Measurements from ENCODE around the gene NEK6. TPM values are rescaled to one million over a fixed set of nuclear protein-coding genes. Genes with fewer than 3 reads are reported as not detected.

NEK6 gene
- total RNA-seq, 1 experiment from 2014 or later, result 66.6 TPM

- DNase-seq, result no peak
- Histone ChIP-seq H3K9me3 (no peaks in the 10 kb centered on the region), H3K36me3 (ENCODE audit: control insufficient read depth, insufficient read depth, low read length) (0 out of 2 replicates have a peak, but pooled peaks cover 1% of the 10 kb centered on the region), H3K4me1 (peaks cover 25% of the 10 kb centered on the region), H3K4me3 (ENCODE audit: low read depth, low read length) (peak overlapping the region; percentile 83), H3K27me3 (replicated peaks; ENCODE audit: control insufficient read depth, insufficient read depth, low read length) (no peaks in the 10 kb centered on the region)
- peaks cover 25% of the 10 kb centered on the region for H3K36me3 Mint-ChIP-seq (ENCODE audit: insufficient read depth, unreplicated experiment)
- BruUV-seq (replicated peaks), result no TSS peak
- peaks cover 28% of the 10 kb centered on the region for H3K4me1 Mint-ChIP-seq (ENCODE audit: low read depth, unreplicated experiment)
- H3K9me3 Mint-ChIP-seq (ENCODE audit: unreplicated experiment), result no peaks in the 10 kb centered on the region
- no peak for TF ChIP-seq CTCF (IDR thresholded peaks at IDR 0.05; ENCODE audit: insufficient read depth in 1 of 2, low read depth in 1 of 2, low read length in 1 of 2, severe bottlenecking in 1 of 2, unreplicated experiment in 1 of 2)
- CTCF ChIA-PET, result no interaction called here
- peak overlapping the region; percentile 83 for H3K27ac Mint-ChIP-seq (ENCODE audit: unreplicated experiment)
- no peaks in the 10 kb centered on the region for H3K27me3 Mint-ChIP-seq (ENCODE audit: insufficient read depth, unreplicated experiment)
- H3K4me3 Mint-ChIP-seq (ENCODE audit: unreplicated experiment), result peak overlapping the region; percentile 98
- intact Hi-C loops (cut with micrococcal nuclease; ENCODE audit: unreplicated experiment), result loop anchor here (10.0 kb wide), 1 partner anchor 132 kb away; no protein-coding TSS in a partner anchor
- POLR2A ChIA-PET, result interaction anchor here (0.6 kb wide), 1 partner anchor 45 kb away, joined by 3 read pairs; no protein-coding TSS in a partner anchor
These were observed 492 bp upstream of the NEK6 start for GRCh38 chr9:124257070-124257843.

- peaks cover 25% of the 10 kb centered on the region for H3K36me3 Mint-ChIP-seq (ENCODE audit: insufficient read depth, unreplicated experiment)
- peak overlapping the region; percentile 98 for H3K4me3 Mint-ChIP-seq (ENCODE audit: unreplicated experiment)
- DNase-seq, result peak; percentile 48 to 51
- Histone ChIP-seq H3K9me3 (no peaks in the 10 kb centered on the region), H3K27me3 (replicated peaks; ENCODE audit: control insufficient read depth, insufficient read depth, low read length) (no peaks in the 10 kb centered on the region), H3K4me1 (peaks cover 39% of the 10 kb centered on the region), H3K4me3 (ENCODE audit: low read depth, low read length) (peak overlapping the region; percentile 83), H3K36me3 (ENCODE audit: control insufficient read depth, insufficient read depth, low read length) (peaks cover 1% of the 10 kb centered on the region; the same call in 1 of the 2 replicates)
- TSS peak; percentile 98 for BruUV-seq (replicated peaks)
- no peaks in the 10 kb centered on the region for H3K9me3 Mint-ChIP-seq (ENCODE audit: unreplicated experiment)
- H3K4me1 Mint-ChIP-seq (ENCODE audit: low read depth, unreplicated experiment), result peaks cover 31% of the 10 kb centered on the region
- no peaks in the 10 kb centered on the region for H3K27me3 Mint-ChIP-seq (ENCODE audit: insufficient read depth, unreplicated experiment)
- intact Hi-C loops (cut with micrococcal nuclease; ENCODE audit: unreplicated experiment), result loop anchor here (1.0 to 10.0 kb wide), 2 partner anchors 35 to 134 kb away; no protein-coding TSS in a partner anchor
- H3K27ac Mint-ChIP-seq (ENCODE audit: unreplicated experiment), result peak overlapping the region; percentile 96
- ChIA-PET POLR2A (interaction anchor here (1.2 kb wide), 1 partner anchor 36 kb away, joined by 3 read pairs; no protein-coding TSS in a partner anchor), CTCF (interaction anchor here (1.2 kb wide), 1 partner anchor 132 kb away, joined by 3 read pairs; no protein-coding TSS in a partner anchor)
- TF ChIP-seq CTCF (IDR thresholded peaks at IDR 0.05; ENCODE audit: insufficient read depth in 1 of 2, low read depth in 1 of 2, low read length in 1 of 2, severe bottlenecking in 1 of 2, unreplicated experiment in 1 of 2), result no peak
These were observed 933 bp downstream of the NEK6 start for GRCh38 chr9:124258607-124259157.

GRCh38 chr9:124259158-124259808 lies 1.5 kb downstream of the NEK6 start:
- intact Hi-C loops (cut with micrococcal nuclease; ENCODE audit: unreplicated experiment), result loop anchor here (1.0 to 10.0 kb wide), 2 partner anchors 36 to 134 kb away; no protein-coding TSS in a partner anchor
- Mint-ChIP-seq H3K4me3 (ENCODE audit: unreplicated experiment) (peak overlapping the region; percentile 98), H3K4me1 (ENCODE audit: low read depth, unreplicated experiment) (peaks cover 31% of the 10 kb centered on the region), H3K27ac (ENCODE audit: unreplicated experiment) (peak overlapping the region; percentile 96), H3K36me3 (ENCODE audit: insufficient read depth, unreplicated experiment) (peaks cover 25% of the 10 kb centered on the region), H3K27me3 (ENCODE audit: insufficient read depth, unreplicated experiment) (no peaks in the 10 kb centered on the region), H3K9me3 (ENCODE audit: unreplicated experiment) (no peaks in the 10 kb centered on the region)
- DNase-seq, result peak; percentile 64 to 75
- ChIA-PET CTCF (interaction anchor here (1.2 kb wide), 1 partner anchor 132 kb away, joined by 3 read pairs; no protein-coding TSS in a partner anchor), POLR2A (interaction anchor here (1.2 kb wide), 1 partner anchor 36 kb away, joined by 3 read pairs; no protein-coding TSS in a partner anchor)
- BruUV-seq (replicated peaks), result TSS peak; percentile 30
- peaks cover 41% of the 10 kb centered on the region for H3K4me1 ChIP-seq
- H3K36me3 ChIP-seq (ENCODE audit: control insufficient read depth, insufficient read depth, low read length), result peaks cover 1% of the 10 kb centered on the region; the same call in 1 of the 2 replicates
- H3K27me3 ChIP-seq (replicated peaks; ENCODE audit: control insufficient read depth, insufficient read depth, low read length), result no peaks in the 10 kb centered on the region
- H3K9me3 ChIP-seq, result no peaks in the 10 kb centered on the region
- peak overlapping the region; percentile 83 for H3K4me3 ChIP-seq (ENCODE audit: low read depth, low read length)
- TF ChIP-seq CTCF (IDR thresholded peaks at IDR 0.05; ENCODE audit: insufficient read depth in 1 of 2, low read depth in 1 of 2, low read length in 1 of 2, severe bottlenecking in 1 of 2, unreplicated experiment in 1 of 2), result no peak

Data from Caco-2 (cell line).